ENCODE measurements around the gene FAT3. TPM values are rescaled to one million over a fixed set of nuclear protein-coding genes. Genes with fewer than 3 reads are reported as not detected.
A peak's percentile ranks its signal among the peaks of the same experiment; 100 is the strongest.

Gene FAT3
- total and polyA plus RNA-seq, 2 donors from 2014 or later: 0.09 to 2.6 TPM

DNA sequence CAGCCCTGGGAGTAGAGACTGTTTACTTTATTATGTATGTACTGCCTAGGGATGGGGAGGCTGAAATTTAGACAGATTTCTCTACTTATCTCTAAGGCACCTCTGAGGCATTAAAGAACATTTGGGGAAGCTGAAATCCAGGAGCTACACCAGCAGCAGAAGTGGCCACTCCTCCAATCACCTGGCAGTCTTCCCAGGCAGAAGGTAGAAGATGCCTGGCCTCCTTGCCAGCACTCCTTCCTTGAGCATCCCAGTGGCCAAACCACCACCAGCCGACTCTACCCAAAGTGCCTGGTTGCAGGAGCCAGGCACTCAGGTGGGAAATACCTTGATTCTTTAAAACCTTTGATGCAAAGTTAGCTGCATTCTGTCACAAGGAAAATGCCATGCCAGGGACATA is 1.9 kb upstream of the FAT3 start:
- H3K27me3 ChIP-seq (ENCODE audit: control insufficient read depth, insufficient read depth, low read length): no peaks in the 10 kb centered on the region
- no peak overlapping the region for H3K27ac ChIP-seq (ENCODE audit: low read depth in 2 of 2, low read length in 2 of 2)
- peaks cover 0 to 3% (median 0%) of the 10 kb centered on the region in 3 donors for H3K4me1 ChIP-seq (ENCODE audit: control insufficient read depth in 2 of 3, insufficient read depth in 2 of 3, low read depth in 1 of 3, low read length in 3 of 3)
- TF ChIP-seq, protein P1, sequence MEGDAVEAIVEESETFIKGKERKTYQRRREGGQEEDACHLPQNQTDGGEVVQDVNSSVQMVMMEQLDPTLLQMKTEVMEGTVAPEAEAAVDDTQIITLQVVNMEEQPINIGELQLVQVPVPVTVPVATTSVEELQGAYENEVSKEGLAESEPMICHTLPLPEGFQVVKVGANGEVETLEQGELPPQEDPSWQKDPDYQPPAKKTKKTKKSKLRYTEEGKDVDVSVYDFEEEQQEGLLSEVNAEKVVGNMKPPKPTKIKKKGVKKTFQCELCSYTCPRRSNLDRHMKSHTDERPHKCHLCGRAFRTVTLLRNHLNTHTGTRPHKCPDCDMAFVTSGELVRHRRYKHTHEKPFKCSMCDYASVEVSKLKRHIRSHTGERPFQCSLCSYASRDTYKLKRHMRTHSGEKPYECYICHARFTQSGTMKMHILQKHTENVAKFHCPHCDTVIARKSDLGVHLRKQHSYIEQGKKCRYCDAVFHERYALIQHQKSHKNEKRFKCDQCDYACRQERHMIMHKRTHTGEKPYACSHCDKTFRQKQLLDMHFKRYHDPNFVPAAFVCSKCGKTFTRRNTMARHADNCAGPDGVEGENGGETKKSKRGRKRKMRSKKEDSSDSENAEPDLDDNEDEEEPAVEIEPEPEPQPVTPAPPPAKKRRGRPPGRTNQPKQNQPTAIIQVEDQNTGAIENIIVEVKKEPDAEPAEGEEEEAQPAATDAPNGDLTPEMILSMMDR (IDR thresholded peaks at IDR 0.05; ENCODE audit: borderline replicate concordance, extremely low read depth, insufficient read depth): no peak
- no peak overlapping the region for H3K4me3 ChIP-seq (ENCODE audit: low read length in 3 of 3)
- DNase-seq (no peak), FAIRE-seq (no peak)
- no peaks in the 10 kb centered on the region for H3K9me3 ChIP-seq (ENCODE audit: control insufficient read depth in 2 of 3, insufficient read depth in 1 of 3, low read length in 3 of 3)
- H3K9ac ChIP-seq (ENCODE audit: low read length in 3 of 3): no peak overlapping the region
- H3K36me3 ChIP-seq (ENCODE audit: control insufficient read depth in 2 of 3, insufficient read depth in 3 of 3, low read length in 3 of 3): no peaks in the 10 kb centered on the region
- intact Hi-C loops (cut with DNase I): no loop called here

DNA sequence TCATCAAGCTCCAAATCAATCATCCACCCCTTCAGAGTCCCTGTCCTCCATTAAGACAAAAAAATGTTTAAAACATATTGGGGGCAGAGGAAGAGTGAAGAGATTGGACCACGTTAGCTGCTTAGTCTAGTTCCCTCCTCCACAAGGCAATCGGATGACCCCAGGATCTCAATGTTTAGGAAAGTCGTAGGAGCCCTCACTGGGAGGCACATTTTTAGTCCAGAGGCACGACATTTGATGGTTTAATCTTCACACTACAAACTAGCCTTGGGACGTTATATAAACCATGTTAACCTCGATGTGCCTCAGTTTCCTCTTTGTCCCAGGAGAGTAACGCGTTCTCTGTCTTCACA is 588 bp upstream of the FAT3 start:
- TF ChIP-seq, protein P1 (IDR thresholded peaks at IDR 0.05; ENCODE audit: borderline replicate concordance, extremely low read depth, insufficient read depth): no peak
- Histone ChIP-seq H3K9ac (ENCODE audit: low read length in 3 of 3) (no peak overlapping the region), H3K9me3 (ENCODE audit: control insufficient read depth in 2 of 3, insufficient read depth in 1 of 3, low read length in 3 of 3) (no peaks in the 10 kb centered on the region), H3K36me3 (ENCODE audit: control insufficient read depth in 2 of 3, insufficient read depth in 3 of 3, low read length in 3 of 3) (no peaks in the 10 kb centered on the region), H3K27ac (ENCODE audit: low read depth in 2 of 2, low read length in 2 of 2) (no peak overlapping the region), H3K27me3 (ENCODE audit: control insufficient read depth, insufficient read depth, low read length) (no peaks in the 10 kb centered on the region), H3K4me3 (ENCODE audit: low read length in 3 of 3) (peak overlapping the region in 2 of 3 donors; percentile 29 to 45), H3K4me1 (ENCODE audit: control insufficient read depth in 2 of 3, insufficient read depth in 2 of 3, low read depth in 1 of 3, low read length in 3 of 3) (peaks cover 0 to 3% (median 0%) of the 10 kb centered on the region in 3 donors)
- intact Hi-C loops (cut with DNase I): no loop called here
- FAIRE-seq (no peak), DNase-seq (no peak)

DNA sequence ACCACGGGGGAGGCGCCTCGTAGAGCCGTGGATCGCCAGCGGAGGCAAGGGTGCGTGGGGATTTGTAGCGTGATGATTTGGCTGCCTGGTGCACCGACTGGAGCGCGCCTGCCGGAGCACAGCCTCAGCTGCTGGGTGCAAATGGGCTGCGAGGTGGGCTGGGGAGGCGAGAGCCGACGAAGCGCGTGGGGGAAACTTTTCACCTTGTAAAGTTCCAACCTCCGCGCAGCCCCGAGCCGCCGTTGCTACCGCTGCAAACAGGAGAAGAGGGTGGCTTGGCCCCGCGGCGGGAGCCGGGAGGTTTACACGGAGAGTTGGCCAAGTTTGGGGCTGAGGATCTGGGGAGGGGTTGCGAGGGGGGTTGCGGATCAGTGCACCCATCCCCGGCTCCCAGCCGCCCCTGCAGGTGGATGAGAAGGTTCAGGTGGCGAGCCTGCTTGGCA is 528 bp downstream of the FAT3 start:
- DNase-seq (peak; percentile 62 to 81 (median 69)), FAIRE-seq (no peak)
- Histone ChIP-seq H3K4me1 (ENCODE audit: control insufficient read depth in 2 of 3, insufficient read depth in 2 of 3, low read depth in 1 of 3, low read length in 3 of 3) (peaks cover 0 to 3% (median 0%) of the 10 kb centered on the region in 3 donors), H3K9me3 (ENCODE audit: control insufficient read depth in 2 of 3, insufficient read depth in 1 of 3, low read length in 3 of 3) (no peaks in the 10 kb centered on the region), H3K4me3 (ENCODE audit: low read length in 3 of 3) (peak overlapping the region in 2 of 3 donors; percentile 37 to 42), H3K27ac (ENCODE audit: low read depth in 2 of 2, low read length in 2 of 2) (no peak overlapping the region), H3K27me3 (ENCODE audit: control insufficient read depth, insufficient read depth, low read length) (no peaks in the 10 kb centered on the region), H3K36me3 (ENCODE audit: control insufficient read depth in 2 of 3, insufficient read depth in 3 of 3, low read length in 3 of 3) (no peaks in the 10 kb centered on the region), H3K9ac (ENCODE audit: low read length in 3 of 3) (no peak overlapping the region)
- intact Hi-C loops (cut with DNase I): no loop called here
- TF ChIP-seq, protein P1 (IDR thresholded peaks at IDR 0.05; ENCODE audit: borderline replicate concordance, extremely low read depth, insufficient read depth): no peak
